SU-DHL-6 (cell line): ENCODE measurements around the gene RAB6B.

Source experiments
- H2AFZ ChIP-seq: fragments of 200-600 bp; sonication (generic); 2 replicates; pipeline ENCODE4 v1.6.1; 2014; ENCODE audit warnings: low read depth, mild to moderate bottlenecking, moderate library complexity, mixed read lengths, antibody characterized with exemption, low read length; ENCODE audit not compliant: severe bottlenecking
- H3F3A ChIP-seq: fragments of 200-600 bp; shearing (Covaris generic); 2 replicates; pipeline ENCODE4 v1.6.0; 2016; ENCODE audit warnings: antibody characterized with exemption, mild to moderate bottlenecking; ENCODE audit not compliant: insufficient read depth
- H3K27ac ChIP-seq: fragments of 200-600 bp; sonication (generic); 2 replicates; pipeline ENCODE4 v1.5.1; 2016; ENCODE audit warnings: low read depth, mild to moderate bottlenecking, low read length, moderate library complexity, mixed read lengths
- H3K27me3 ChIP-seq: fragments of 200-600 bp; sonication (generic), shearing (Covaris generic); 2 replicates; pipeline ENCODE4 v1.6.0; 2014; ENCODE audit warnings: mild to moderate bottlenecking, low read length
- H3K36me3 ChIP-seq: fragments of 200-600 bp; sonication (generic); 2 replicates; pipeline ENCODE4 v1.6.1; 2014; ENCODE audit warnings: mild to moderate bottlenecking, low read length, mixed read lengths
- H3K4me2 ChIP-seq: fragments of 300-600, 200-600 bp; shearing (Covaris generic), sonication (generic); 2 replicates; pipeline ENCODE4 v1.6.0; 2014; ENCODE audit warnings: low read length, low read depth, mild to moderate bottlenecking; ENCODE audit not compliant: poor library complexity, severe bottlenecking
- H3K4me3 ChIP-seq: fragments of 200-600 bp; sonication (generic); 2 replicates; pipeline ENCODE4 v1.5.1; 2014; ENCODE audit warnings: antibody characterized with exemption, low read length, mild to moderate bottlenecking, mixed read lengths; ENCODE audit not compliant: insufficient read depth, poor library complexity, severe bottlenecking
- H3K79me2 ChIP-seq: fragments of 200-600 bp; sonication (generic); 2 replicates; pipeline ENCODE4 v1.6.1; 2014; ENCODE audit warnings: mild to moderate bottlenecking, low read length, moderate library complexity; ENCODE audit not compliant: insufficient read depth
- H3K9ac ChIP-seq: fragments of 200-600 bp; sonication (generic); 2 replicates; pipeline ENCODE4 v1.7.0; 2014; ENCODE audit warnings: mild to moderate bottlenecking, low read length
- H3K9me2 ChIP-seq: fragments of 200-600 bp; sonication (generic); replicated peaks from 2 replicates; pipeline ENCODE4 v1.6.1; 2014; ENCODE audit warnings: low read length; ENCODE audit not compliant: insufficient read depth
- H3K9me3 ChIP-seq: fragments of 200-600 bp; sonication (generic); 2 replicates; pipeline ENCODE4 v1.6.1; 2014; ENCODE audit warnings: low read length, mixed read lengths; ENCODE audit not compliant: insufficient read depth
- H4K20me1 ChIP-seq: fragments of 200-600 bp; sonication (generic); 2 replicates; pipeline ENCODE4 v1.6.1; 2014; ENCODE audit warnings: low read depth, mild to moderate bottlenecking, antibody characterized with exemption, low read length, moderate library complexity, mixed read lengths
- EZH2phosphoT487 ChIP-seq: fragments of 200-600 bp; sonication (generic), shearing (Covaris generic); conservative IDR thresholded peaks from 2 replicates; pipeline ENCODE4 v1.6.1; 2018; ENCODE audit warnings: mild to moderate bottlenecking, antibody characterized with exemption, low read length, moderate library complexity, mixed read lengths
- TF ChIP-seq, protein P1 (sequence below): fragments of 200-600 bp; sonication (generic); IDR thresholded peaks from one replicate; pipeline ENCODE4 v1.5.1; 2017; ENCODE audit warnings: antibody characterized with exemption, mild to moderate bottlenecking, low read length, moderate library complexity; ENCODE audit not compliant: insufficient read depth, poor library complexity, severe bottlenecking

RAB6B gene

DNA sequence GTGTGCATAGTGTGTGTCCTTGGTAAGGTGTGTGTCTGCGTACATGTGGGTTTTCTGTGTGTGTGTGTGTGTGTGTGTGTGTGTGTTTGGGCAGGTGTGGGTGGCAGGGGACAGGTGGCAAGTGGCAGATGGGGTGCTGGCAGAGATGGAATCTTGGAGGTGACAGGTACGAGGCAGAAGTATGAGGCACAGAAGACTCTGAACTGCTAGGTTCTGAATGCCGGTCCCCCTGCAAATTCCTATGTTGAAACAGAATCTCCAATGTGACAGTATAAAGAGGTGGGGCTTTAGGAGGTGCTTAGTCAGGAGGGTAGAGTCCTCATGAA is 60.3 kb downstream of the RAB6B start:
- no peaks in the 10 kb centered on the region for H3F3A ChIP-seq
- H4K20me1 ChIP-seq: no peaks in the 10 kb centered on the region
- no peaks in the 10 kb centered on the region for H3K27me3 ChIP-seq
- H3K36me3 ChIP-seq: no peaks in the 10 kb centered on the region
- no peak overlapping the region for H3K27ac ChIP-seq
- no peaks in the 10 kb centered on the region for H3K9me3 ChIP-seq
- H3K4me3 ChIP-seq: no peak overlapping the region
- no peak overlapping the region for H3K9ac ChIP-seq
- H2AFZ ChIP-seq: no peak overlapping the region
- no peak for TF ChIP-seq EZH2phosphoT487
- TF ChIP-seq, protein P1, sequence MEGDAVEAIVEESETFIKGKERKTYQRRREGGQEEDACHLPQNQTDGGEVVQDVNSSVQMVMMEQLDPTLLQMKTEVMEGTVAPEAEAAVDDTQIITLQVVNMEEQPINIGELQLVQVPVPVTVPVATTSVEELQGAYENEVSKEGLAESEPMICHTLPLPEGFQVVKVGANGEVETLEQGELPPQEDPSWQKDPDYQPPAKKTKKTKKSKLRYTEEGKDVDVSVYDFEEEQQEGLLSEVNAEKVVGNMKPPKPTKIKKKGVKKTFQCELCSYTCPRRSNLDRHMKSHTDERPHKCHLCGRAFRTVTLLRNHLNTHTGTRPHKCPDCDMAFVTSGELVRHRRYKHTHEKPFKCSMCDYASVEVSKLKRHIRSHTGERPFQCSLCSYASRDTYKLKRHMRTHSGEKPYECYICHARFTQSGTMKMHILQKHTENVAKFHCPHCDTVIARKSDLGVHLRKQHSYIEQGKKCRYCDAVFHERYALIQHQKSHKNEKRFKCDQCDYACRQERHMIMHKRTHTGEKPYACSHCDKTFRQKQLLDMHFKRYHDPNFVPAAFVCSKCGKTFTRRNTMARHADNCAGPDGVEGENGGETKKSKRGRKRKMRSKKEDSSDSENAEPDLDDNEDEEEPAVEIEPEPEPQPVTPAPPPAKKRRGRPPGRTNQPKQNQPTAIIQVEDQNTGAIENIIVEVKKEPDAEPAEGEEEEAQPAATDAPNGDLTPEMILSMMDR: no peak
- no peaks in the 10 kb centered on the region for H3K9me2 ChIP-seq
- H3K4me2 ChIP-seq: no peak overlapping the region
- no peaks in the 10 kb centered on the region for H3K79me2 ChIP-seq

DNA sequence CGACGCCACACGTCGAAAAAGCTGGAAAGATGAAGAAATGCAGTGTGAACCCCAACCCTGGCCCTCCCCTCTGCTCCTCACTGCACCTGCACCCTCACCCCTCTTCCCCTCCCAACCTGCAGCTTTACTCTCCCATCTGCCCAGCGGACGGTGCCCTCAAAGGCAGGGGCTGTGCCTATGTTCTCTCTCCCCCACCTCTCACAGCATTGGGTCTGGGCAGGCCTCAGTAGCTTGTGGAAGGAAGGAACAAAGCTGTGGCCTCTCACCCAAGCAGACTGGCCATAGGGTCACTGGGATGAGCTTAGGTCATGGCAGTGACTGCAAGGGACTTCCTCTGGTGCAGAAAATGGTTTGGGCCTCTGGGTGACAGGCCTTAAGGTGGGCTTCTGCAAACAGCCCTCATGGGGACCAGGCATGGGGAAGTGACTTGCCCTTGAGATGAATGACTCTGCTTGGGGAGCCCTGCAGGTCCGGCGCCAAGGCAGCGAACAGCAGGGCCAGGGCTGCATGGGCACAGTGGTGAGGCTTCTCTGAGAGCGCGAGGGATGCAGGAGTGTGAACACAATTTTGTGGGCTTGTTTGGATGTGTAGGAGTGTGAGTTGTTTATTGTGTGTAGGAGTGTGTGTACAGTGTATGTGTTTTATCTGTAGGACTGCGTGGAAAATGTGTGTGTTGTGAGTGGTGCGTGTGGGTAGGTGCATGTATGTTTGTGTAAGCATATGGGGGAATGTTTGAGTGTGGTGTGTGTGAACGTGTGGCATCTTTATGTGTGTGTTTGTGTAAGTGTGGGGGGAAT is 60.9 kb downstream of the RAB6B start:
- no peaks in the 10 kb centered on the region for H3K9me3 ChIP-seq
- H2AFZ ChIP-seq: no peak overlapping the region
- no peak overlapping the region for H3K4me2 ChIP-seq
- no peaks in the 10 kb centered on the region for H3K79me2 ChIP-seq
- TF ChIP-seq, protein P1: no peak
- no peak for TF ChIP-seq EZH2phosphoT487
- H3K9me2 ChIP-seq: no peaks in the 10 kb centered on the region
- no peaks in the 10 kb centered on the region for H3K36me3 ChIP-seq
- H4K20me1 ChIP-seq: no peaks in the 10 kb centered on the region
- no peaks in the 10 kb centered on the region for H3F3A ChIP-seq
- H3K4me3 ChIP-seq: no peak overlapping the region
- H3K27me3 ChIP-seq: no peaks in the 10 kb centered on the region
- no peak overlapping the region for H3K27ac ChIP-seq
- no peak overlapping the region for H3K9ac ChIP-seq

DNA sequence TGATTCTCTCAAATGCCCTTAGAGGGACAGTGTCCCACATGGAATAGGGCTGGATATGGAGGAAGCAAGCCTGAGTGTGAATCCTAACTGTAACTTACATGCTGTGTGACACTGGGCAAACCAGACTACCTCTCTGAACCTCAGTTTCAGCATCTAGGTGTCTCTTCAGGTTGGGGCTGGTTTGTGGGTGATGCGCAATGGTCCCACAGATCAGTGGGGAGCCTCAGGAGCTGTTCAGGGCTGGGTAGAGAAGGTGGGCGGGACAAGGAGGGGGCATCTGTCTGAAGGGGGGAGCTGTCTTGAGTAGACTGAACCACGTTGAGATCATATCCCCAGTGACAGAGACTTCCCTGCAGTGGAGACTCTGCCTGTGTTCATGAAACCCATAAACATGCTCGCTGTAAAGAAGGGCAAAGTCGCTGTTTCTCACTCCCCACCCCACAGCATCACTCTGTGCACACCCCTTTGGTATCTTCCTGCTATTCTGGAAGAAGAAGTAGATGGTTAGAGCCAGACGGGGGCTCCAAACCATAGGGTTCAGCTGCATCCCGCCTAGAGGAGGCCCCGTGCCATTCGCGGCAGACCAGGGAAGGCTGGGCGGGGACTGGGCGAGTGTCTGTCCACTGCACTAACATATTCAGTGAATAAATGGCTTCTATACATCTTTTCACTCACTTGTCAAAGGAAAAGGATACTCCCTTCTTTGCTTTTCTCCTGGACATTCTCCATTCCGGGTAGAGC is 61.6 kb downstream of the RAB6B start:
- H3K9me3 ChIP-seq: no peaks in the 10 kb centered on the region
- no peaks in the 10 kb centered on the region for H3K36me3 ChIP-seq
- no peaks in the 10 kb centered on the region for H3K27me3 ChIP-seq
- no peak overlapping the region for H3K9ac ChIP-seq
- TF ChIP-seq, protein P1: no peak
- no peak for TF ChIP-seq EZH2phosphoT487
- H3K27ac ChIP-seq: no peak overlapping the region
- H4K20me1 ChIP-seq: no peaks in the 10 kb centered on the region
- no peak overlapping the region for H2AFZ ChIP-seq
- H3K9me2 ChIP-seq: no peaks in the 10 kb centered on the region
- H3K79me2 ChIP-seq: no peaks in the 10 kb centered on the region
- H3F3A ChIP-seq: no peaks in the 10 kb centered on the region
- no peak overlapping the region for H3K4me2 ChIP-seq
- no peak overlapping the region for H3K4me3 ChIP-seq
